ENCODE results near the gene FAM240B. TPM values are rescaled to one million over a fixed set of nuclear protein-coding genes. Genes with fewer than 3 reads are reported as not detected.

FAM240B gene
- total RNA-seq (2022; extraction: Qiagen RNA extraction; ENCODE audit: low read depth), result not detected in 5 replicates

DNA sequence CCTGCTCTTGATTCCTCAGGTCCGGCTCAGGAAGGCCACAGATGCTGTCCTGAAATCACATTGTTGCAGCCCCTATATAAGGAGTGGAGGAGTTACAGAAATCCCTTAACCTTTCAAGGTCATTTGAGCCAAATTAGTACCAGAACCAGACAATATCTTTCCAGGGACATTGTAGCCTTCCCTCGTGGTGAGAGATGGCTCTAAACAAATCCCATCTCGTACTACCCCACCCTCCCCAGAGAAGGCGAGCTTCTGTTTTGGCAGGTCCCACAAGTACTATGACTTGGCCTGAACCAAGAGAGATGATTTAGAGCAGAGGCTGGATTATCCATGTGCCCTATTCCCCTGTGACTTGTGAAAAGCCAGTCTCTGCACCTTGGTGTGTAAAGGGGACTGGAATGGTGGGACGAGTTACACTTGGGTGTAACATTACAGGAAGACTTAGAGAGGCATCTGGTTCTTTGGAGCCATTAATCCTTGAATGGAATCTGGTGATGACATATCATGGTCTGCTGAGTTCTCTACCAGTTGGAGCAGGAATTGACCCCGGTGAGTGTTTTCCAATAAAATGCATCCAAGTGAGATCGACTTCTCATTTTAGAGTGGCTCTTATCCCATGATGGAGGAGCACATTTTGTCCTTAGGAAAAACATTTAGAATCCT lies at the start of gene FAM240B:
Gene FAM240B (minus strand): TSS at position 51 of the 663 bp plus-strand sequence. CDS start 16,134 bp downstream, outside the sequence.

Other genes with a start within 250 kb of the FAM240B start
- 8.2 to 12.4 TPM (median 10.0 TPM) in 5 replicates for gene ANKRD18A, start 99.5 kb downstream of the FAM240B start, total RNA-seq (2022; extraction: Qiagen RNA extraction; ENCODE audit: low read depth)

Data from A549 treated with ZK216348 at 1 μM for 4 hours (cell line).